IMR-90 (cell line): ENCODE measurements around the gene H1-8.

Experiments
- BHLHE40 ChIP-seq: fragments of 150-350 bp; IDR thresholded peaks from 2 replicates; pipeline ENCODE4 v1.6.1; 2016; ENCODE audit warnings: mild to moderate bottlenecking, low read depth, low read length
- CEBPB ChIP-seq: IDR thresholded peaks from 2 replicates; pipeline ENCODE4 v1.6.1; 2012; ENCODE audit warnings: low read depth, low read length, improper control_type of control experiment
- CHD1 ChIP-seq: IDR thresholded peaks from 2 replicates; pipeline ENCODE4 v1.6.1; 2012; ENCODE audit warnings: low read depth, low read length, improper control_type of control experiment
- CTCF ChIP-seq: conservative IDR thresholded peaks from 2 replicates; pipeline ENCODE4 v1.5.1; 2012; ENCODE audit warnings: mild to moderate bottlenecking, low read depth, low read length, improper control_type of control experiment
- FOS ChIP-seq: fragments of 150-350 bp; IDR thresholded peaks from 2 replicates; pipeline ENCODE4 v1.6.1; 2016; ENCODE audit warnings: low read depth, low read length
- MAFK ChIP-seq: IDR thresholded peaks from 2 replicates; pipeline ENCODE4 v1.6.1; 2012; ENCODE audit warnings: low read depth, low read length, improper control_type of control experiment
- MAZ ChIP-seq: IDR thresholded peaks from 2 replicates; pipeline ENCODE4 v1.6.1; 2012; ENCODE audit warnings: low read depth, mild to moderate bottlenecking, low read length, improper control_type of control experiment, moderate library complexity, borderline replicate concordance
- POLR2A ChIP-seq: IDR thresholded peaks from 2 replicates; pipeline ENCODE4 v1.6.1; 2012; ENCODE audit warnings: mild to moderate bottlenecking, low read depth, low read length
- RAD21 ChIP-seq: IDR thresholded peaks from 2 replicates; pipeline ENCODE4 v1.6.1; 2012; ENCODE audit warnings: low read length, improper control_type of control experiment
- RCOR1 ChIP-seq: IDR thresholded peaks from 2 replicates; pipeline ENCODE4 v1.6.1; 2012; ENCODE audit warnings: mild to moderate bottlenecking, low read length, improper control_type of control experiment; ENCODE audit not compliant: insufficient replicate concordance
- RFX5 ChIP-seq: IDR thresholded peaks from 2 replicates; pipeline ENCODE4 v1.8.0; 2012; ENCODE audit warnings: low read depth, mild to moderate bottlenecking, low read length, moderate library complexity
- SMC3 ChIP-seq: fragments of 150-350 bp; IDR thresholded peaks from 2 replicates; pipeline ENCODE4 v1.6.1; 2016; ENCODE audit warnings: low read depth, mild to moderate bottlenecking, antibody characterized with exemption, low read length, moderate library complexity
- USF2 ChIP-seq: fragments of 150-350 bp; IDR thresholded peaks from 2 replicates; pipeline ENCODE4 v1.6.1; 2017; ENCODE audit warnings: mild to moderate bottlenecking, antibody characterized with exemption, low read length, low read depth

GRCh38 chr3:129500334-129500658 is 42.7 kb upstream of the H1-8 start:
- TF ChIP-seq CTCF (no peak), CHD1 (no peak), MAZ (no peak), RCOR1 (no peak), POLR2A (no peak), USF2 (no peak), RAD21 (no peak), BHLHE40 (no peak), CEBPB (no peak), MAFK (no peak), RFX5 (no peak), SMC3 (no peak), FOS (no peak)
